K562 (cell line): ENCODE data around the gene SLIT1. TPM values are rescaled to one million over a fixed set of nuclear protein-coding genes. Genes with fewer than 3 reads are reported as not detected.

Source experiments
- ATAC-seq: fragments of 200-7000 bp; cut with Tn5 transposase; 3 replicates; pipeline ENCODE4 v1.9.1; 2020; ENCODE audit warnings: moderate library complexity
- BruUV-seq: library from RNA; stranded (reverse); fragments of 400-500 nt; replicated peaks from 2 replicates; lab custom pipeline; 2021; lab: Mats Ljungman, UMichigan
- CTCF ChIA-PET: fragments of 300-600 bp; formaldehyde crosslinking; extraction: SDS; loops from one replicate; lab custom pipeline; 2021; ENCODE audit warnings: low intra/inter-chr PET ratio; lab: Yijun Ruan, JAX
- POLR2A ChIA-PET: fragments of 300-600, 350-650 bp; sonication (Branson Sonifier 250); formaldehyde crosslinking; extraction: SDS; loops from one replicate; lab custom pipeline; 2021; ENCODE audit warnings: antibody characterized with exemption, inconsistent platforms; lab: Yijun Ruan, JAX
- DNase-seq, 4 experiments: peaks; one replicate each; pipeline versions ENCODE4 v3.0.0 to v3.0.0-alpha.2; 2011 to 2018; ENCODE audit warnings: low spot score in 3 of 4, mixed read lengths in 3 of 4; ENCODE audit errors: extremely low read depth in 1 of 4
- FAIRE-seq: peaks from 2 replicates; lab custom pipeline; 2011; peaks lifted over from hg19 to GRCh38; lab: Jason Lieb, UNC
- H2AFZ ChIP-seq: 2 replicates; pipeline ENCODE4 v1.6.0; 2011; ENCODE audit warnings: low read depth, low read length, control low read depth, inconsistent platforms
- H3K27ac ChIP-seq: fragments of 200-600 bp; 3 replicates; pipeline ENCODE4 v1.8.0; 2011; ENCODE audit warnings: low read depth, mild to moderate bottlenecking, control low read depth, inconsistent platforms, low read length, moderate library complexity, mixed read lengths; ENCODE audit errors: extremely low read depth
- H3K27me3 ChIP-seq, 2 experiments: fragments of 300-600 bp in 1 of 2; 2 replicates in 1 of 2; 3 replicates in 1 of 2; pipeline versions ENCODE4 v1.6.0 to v1.8.0; 2011; ENCODE audit warnings: inconsistent platforms in 2 of 2, low read length in 2 of 2, mild to moderate bottlenecking in 1 of 2, mixed read lengths in 1 of 2, moderate library complexity in 1 of 2; ENCODE audit not compliant: control insufficient read depth in 2 of 2, insufficient read depth in 2 of 2
- H3K36me3 ChIP-seq: fragments of 300-600 bp; 3 replicates; pipeline ENCODE4 v1.8.0; 2011; ENCODE audit warnings: mild to moderate bottlenecking, low read length, inconsistent platforms; ENCODE audit not compliant: control insufficient read depth, insufficient read depth
- H3K4me1 ChIP-seq, 2 experiments: fragments of 200-600 bp in 1 of 2; replicated peaks in 1 of 2; 2 replicates in 1 of 2; 3 replicates in 1 of 2; pipeline versions ENCODE4 v1.5.1 to v1.8.0; 2011; ENCODE audit warnings: inconsistent platforms in 2 of 2, low read length in 2 of 2, mild to moderate bottlenecking in 1 of 2, mixed read lengths in 1 of 2, moderate library complexity in 1 of 2; ENCODE audit not compliant: control insufficient read depth in 2 of 2, insufficient read depth in 2 of 2
- H3K4me2 ChIP-seq: 2 replicates; pipeline ENCODE4 v1.6.1; 2011; ENCODE audit warnings: low read length, control low read depth, inconsistent platforms, mixed read lengths; ENCODE audit not compliant: insufficient read depth
- H3K4me3 ChIP-seq: fragments of 200-600 bp; sonication (generic), shearing (Covaris generic); 2 replicates; pipeline ENCODE4 v1.5.1; 2016; ENCODE audit warnings: control low read depth, inconsistent platforms
- H3K79me2 ChIP-seq: fragments of 200-600 bp; 3 replicates; pipeline ENCODE4 v1.8.0; 2011; ENCODE audit warnings: low read length, inconsistent platforms; ENCODE audit not compliant: control insufficient read depth, insufficient read depth
- H3K9ac ChIP-seq, 2 experiments: 2 replicates each; pipeline versions ENCODE4 v1.6.0 to v1.6.1; 2011; ENCODE audit warnings: low read depth in 2 of 2, low read length in 2 of 2, control low read depth in 1 of 2, inconsistent platforms in 1 of 2, mild to moderate bottlenecking in 1 of 2, mixed read lengths in 1 of 2; ENCODE audit not compliant: insufficient read depth in 1 of 2
- H3K9me1 ChIP-seq: one replicate; pipeline ENCODE4 v1.6.0; 2011; ENCODE audit warnings: inconsistent platforms, mild to moderate bottlenecking, low read length, moderate library complexity; ENCODE audit not compliant: control insufficient read depth, insufficient read depth
- H3K9me3 ChIP-seq: replicated peaks from 2 replicates; pipeline ENCODE4 v1.5.1; 2011; ENCODE audit warnings: low read depth, low read length, inconsistent platforms; ENCODE audit not compliant: control insufficient read depth, insufficient read depth
- H4K20me1 ChIP-seq: replicated peaks from 2 replicates; pipeline ENCODE4 v1.6.1; 2011; ENCODE audit warnings: low read length, inconsistent platforms, mixed read lengths; ENCODE audit not compliant: control insufficient read depth, insufficient read depth
- ASH1L ChIP-seq: fragments of 450-650 bp; IDR thresholded peaks from 2 replicates; pipeline ENCODE4 v1.6.1; 2018; ENCODE audit warnings: borderline replicate concordance, mild to moderate bottlenecking, low read depth; ENCODE audit not compliant: partially characterized antibody
- CBFA2T3 ChIP-seq: fragments of 450-650 bp; IDR thresholded peaks from 2 replicates; pipeline ENCODE4 v1.6.1; 2017
- E2F8 ChIP-seq: fragments of 450-650 bp; IDR thresholded peaks from 2 replicates; pipeline ENCODE4 v1.7.1; 2018; ENCODE audit warnings: mild to moderate bottlenecking, low read depth; ENCODE audit not compliant: partially characterized antibody
- ELF2 ChIP-seq: fragments of 250-450 bp; sonication (Bioruptor Pico); IDR thresholded peaks from 2 replicates; pipeline ENCODE4 v1.5.0; 2021; ENCODE audit warnings: mild to moderate bottlenecking
- EP400 ChIP-seq: fragments of 450-650 bp; IDR thresholded peaks from 2 replicates; pipeline ENCODE4 v1.6.1; 2017; ENCODE audit warnings: antibody characterized with exemption, mild to moderate bottlenecking, moderate library complexity
- FOS ChIP-seq: IDR thresholded peaks from 3 replicates; pipeline ENCODE4 v1.6.1; 2011; ENCODE audit not compliant: insufficient read length; ENCODE audit errors: extremely low read depth
- HDAC3 ChIP-seq: fragments of 450-650 bp; IDR thresholded peaks from 2 replicates; pipeline ENCODE4 v1.6.1; 2018; ENCODE audit warnings: borderline replicate concordance, mild to moderate bottlenecking, moderate library complexity; ENCODE audit not compliant: partially characterized antibody
- NFRKB ChIP-seq: fragments of 450-650 bp; IDR thresholded peaks from 2 replicates; pipeline ENCODE4 v1.6.1; 2016; ENCODE audit warnings: low read depth
- PTBP1 ChIP-seq: fragments of 200-400 bp; formaldehyde crosslinking; IDR thresholded peaks from 2 replicates; pipeline ENCODE4 v1.6.1; 2017; ENCODE audit warnings: low read depth, low read length
- SNIP1 ChIP-seq: fragments of 450-650 bp; IDR thresholded peaks from 2 replicates; pipeline ENCODE4 v1.7.1; 2017; ENCODE audit warnings: low read depth, mild to moderate bottlenecking
- SP2 ChIP-seq: IDR thresholded peaks from 2 replicates; pipeline ENCODE4 v1.6.1; 2011; ENCODE audit warnings: mild to moderate bottlenecking, low read depth, low read length, moderate library complexity; ENCODE audit not compliant: poor library complexity, severe bottlenecking; ENCODE audit errors: extremely low read depth
- SRSF3 ChIP-seq: fragments of 200-400 bp; formaldehyde crosslinking; IDR thresholded peaks from 2 replicates; pipeline ENCODE4 v1.6.1; 2016; ENCODE audit warnings: mild to moderate bottlenecking, low read length, moderate library complexity; ENCODE audit not compliant: insufficient read depth
- TBL1XR1 ChIP-seq, 2 experiments: IDR thresholded peaks; 2 replicates each; pipeline ENCODE4 v1.6.1; 2012; ENCODE audit warnings: improper control_type of control experiment in 2 of 2, low read length in 2 of 2, mild to moderate bottlenecking in 1 of 2
- TCF7 ChIP-seq: sonication (generic); IDR thresholded peaks from 2 replicates; pipeline ENCODE4 v1.6.1; 2016; ENCODE audit warnings: antibody characterized with exemption, borderline replicate concordance
- WGBS: fragments of 100-300 bp; shearing (Covaris generic); methylation state at CpG from one replicate; pipeline ENCODE4 v1.1.6; 2016; ENCODE audit warnings: low coverage, mixed read lengths; ENCODE audit not compliant: insufficient coverage; ENCODE audit errors: missing lambda C conversion rate; 5-methylcytosine and 5-hydroxymethylcytosine counted together
- in situ Hi-C: fragments of 300-500 bp; cut with MboI; formaldehyde crosslinking; loops from 4 replicates; pipeline ENCODE4 v1.15.0; 2018; ENCODE audit warnings: inconsistent platforms, mixed read lengths
- intact Hi-C: fragments of 100-400 bp; cut with micrococcal nuclease; formaldehyde crosslinking; loops from 2 replicates; pipeline ENCODE4 v1.14.2; 2022
- polyA plus RNA-seq, 8 experiments: library from polyadenylated mRNA; depleted of rRNA in 4 of 8; stranded (reverse) in 5 of 8; unstranded in 3 of 8; fragments of >200 nt; fragmentation: Nextera tagmentation in 2 of 8; fragmentation: Illumina TruSeq in 1 of 8; extraction: Ambion mirVana in 2 of 8; extraction: Trizol in 1 of 8; gene quantifications; 2 replicates each; pipeline versions ENCODE4 v1.2.1 to v1.2.3, GENCODE V29; 2011 to 2014; ENCODE audit warnings: inconsistent platforms in 1 of 8, missing spikeins in 1 of 8
- total RNA-seq, 7 experiments: library from RNA; depleted of rRNA in 6 of 7; stranded (reverse); fragments of >200 nt in 6 of 7; fragmentation: Illumina TruSeq in 2 of 7; extraction: Trizol in 2 of 7; gene quantifications; 2 replicates each; pipeline versions ENCODE4 v1.2.1 to v1.2.3, GENCODE V29; 2011 to 2021; ENCODE audit warnings: low replicate concordance in 1 of 7
- TF ChIP-seq, protein P1 (sequence below), 2 experiments: fragments of 250-450 bp in 1 of 2; fragments of 450-650 bp in 1 of 2; sonication (Bioruptor Pico) in 1 of 2; IDR thresholded peaks; 2 replicates each; pipeline versions ENCODE4 v1.6.1 to v1.8.0; 2016 to 2021; ENCODE audit warnings: mild to moderate bottlenecking in 2 of 2, moderate library complexity in 2 of 2, missing compliant biosample characterization in 1 of 2, missing genetic modification characterization in 1 of 2
- TF ChIP-seq, protein P2 (sequence below): IDR thresholded peaks from 3 replicates; pipeline ENCODE4 v1.6.1; 2011; ENCODE audit warnings: borderline replicate concordance, mild to moderate bottlenecking, moderate library complexity; ENCODE audit not compliant: insufficient read length; ENCODE audit errors: extremely low read depth

Gene SLIT1
- total and polyA plus RNA-seq, 9 of the 15 experiments (the other 6 are each of a cell fraction or from before 2014, with no cell fraction given) = 0.01 to 0.11 (median 0.04) TPM; not detected in 3

DNA sequence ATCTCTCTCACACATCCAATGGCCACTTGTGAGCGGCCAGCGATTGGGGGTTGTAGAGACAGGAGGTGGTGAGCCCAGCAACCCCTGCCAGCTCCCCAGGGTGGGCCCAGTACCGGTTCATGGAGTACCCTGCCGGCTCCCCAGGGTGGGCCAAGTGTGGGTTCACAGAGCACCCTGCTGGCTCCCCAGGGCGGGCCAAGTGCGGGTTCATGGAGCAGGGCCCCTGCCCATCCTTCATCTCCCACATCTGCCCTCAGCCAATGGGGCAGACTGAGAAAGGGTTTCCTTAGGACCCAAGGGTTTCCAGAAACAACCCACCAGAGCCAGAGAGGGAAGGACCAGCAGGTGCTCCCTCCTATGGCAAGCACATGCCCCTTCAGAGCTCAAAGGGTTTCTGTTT lies 21.4 kb upstream of the SLIT1 start:
- Histone ChIP-seq H4K20me1 (no peaks in the 10 kb centered on the region; the same call in 1 of the 2 replicates), H3K9me3 (no peaks in the 10 kb centered on the region), H2AFZ (no peak overlapping the region), H3K79me2 (no peaks in the 10 kb centered on the region), H3K4me3 (no peak overlapping the region), H3K4me2 (no peak overlapping the region), H3K4me1 (peaks cover 0 to 4% of the 10 kb centered on the region in 2 experiments; a peak in 1 of 5 replicates), H3K9ac (no peak overlapping the region), H3K27ac (no peak overlapping the region), H3K27me3 (peaks cover 0 to 46% of the 10 kb centered on the region in 2 experiments; a peak in 2 of 5 replicates), H3K9me1 (no peaks in the 10 kb centered on the region), H3K36me3 (no peaks in the 10 kb centered on the region)
- POLR2A ChIA-PET = no interaction called here
- WGBS = 0% methylated on average over 4 of the region's 6 CpGs
- in situ Hi-C loops = loop anchor here (5.0 kb wide), 1 partner anchor 125 kb away; no protein-coding TSS in a partner anchor
- ATAC-seq (no peak), FAIRE-seq (no peak), DNase-seq (no peak)
- intact Hi-C loops = no loop called here
- CTCF ChIA-PET = no interaction called here
- no TSS peak for BruUV-seq
- TF ChIP-seq HDAC3 (no peak), PTBP1 (no peak), FOS (no peak), SRSF3 (no peak), SP2 (no peak), NFRKB (no peak), EP400 (no peak), SNIP1 (no peak), CBFA2T3 (no peak), E2F8 (no peak), TBL1XR1 (IDR thresholded peaks at IDR 0.05; ENCODE audit: low read length in 2 of 2) (no peak), ASH1L (no peak), ELF2 (CRISPR knock-in tag) (no peak), TCF7 (no peak)
- TF ChIP-seq, protein P1, sequence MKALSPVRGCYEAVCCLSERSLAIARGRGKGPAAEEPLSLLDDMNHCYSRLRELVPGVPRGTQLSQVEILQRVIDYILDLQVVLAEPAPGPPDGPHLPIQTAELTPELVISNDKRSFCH (CRISPR knock-in tag; IDR thresholded peaks at IDR 0.05) = no peak
- TF ChIP-seq, protein P1 (tag; IDR thresholded peaks at IDR 0.05) = no peak
- TF ChIP-seq, protein P2, sequence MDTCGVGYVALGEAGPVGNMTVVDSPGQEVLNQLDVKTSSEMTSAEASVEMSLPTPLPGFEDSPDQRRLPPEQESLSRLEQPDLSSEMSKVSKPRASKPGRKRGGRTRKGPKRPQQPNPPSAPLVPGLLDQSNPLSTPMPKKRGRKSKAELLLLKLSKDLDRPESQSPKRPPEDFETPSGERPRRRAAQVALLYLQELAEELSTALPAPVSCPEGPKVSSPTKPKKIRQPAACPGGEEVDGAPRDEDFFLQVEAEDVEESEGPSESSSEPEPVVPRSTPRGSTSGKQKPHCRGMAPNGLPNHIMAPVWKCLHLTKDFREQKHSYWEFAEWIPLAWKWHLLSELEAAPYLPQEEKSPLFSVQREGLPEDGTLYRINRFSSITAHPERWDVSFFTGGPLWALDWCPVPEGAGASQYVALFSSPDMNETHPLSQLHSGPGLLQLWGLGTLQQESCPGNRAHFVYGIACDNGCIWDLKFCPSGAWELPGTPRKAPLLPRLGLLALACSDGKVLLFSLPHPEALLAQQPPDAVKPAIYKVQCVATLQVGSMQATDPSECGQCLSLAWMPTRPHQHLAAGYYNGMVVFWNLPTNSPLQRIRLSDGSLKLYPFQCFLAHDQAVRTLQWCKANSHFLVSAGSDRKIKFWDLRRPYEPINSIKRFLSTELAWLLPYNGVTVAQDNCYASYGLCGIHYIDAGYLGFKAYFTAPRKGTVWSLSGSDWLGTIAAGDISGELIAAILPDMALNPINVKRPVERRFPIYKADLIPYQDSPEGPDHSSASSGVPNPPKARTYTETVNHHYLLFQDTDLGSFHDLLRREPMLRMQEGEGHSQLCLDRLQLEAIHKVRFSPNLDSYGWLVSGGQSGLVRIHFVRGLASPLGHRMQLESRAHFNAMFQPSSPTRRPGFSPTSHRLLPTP = no peak
